ENCODE data around the gene NUDT17.

The NUDT17 gene

GRCh38 chr1:145847827-145848226, 2.4 kb downstream of the NUDT17 start:
- no peak for DNase-seq (ENCODE audit: low read depth)

- no peak for DNase-seq (ENCODE audit: low read depth)
These were observed 4.1 kb downstream of the NUDT17 start for GRCh38 chr1:145849356-145850160.

GRCh38 chr1:145855426-145855948, 10.1 kb downstream of the NUDT17 start:
- DNase-seq (ENCODE audit: low read depth): no peak

- DNase-seq (ENCODE audit: low read depth): no peak
These were observed 11.7 kb downstream of the NUDT17 start for GRCh38 chr1:145857170-145857569.

- peak; percentile 39 for DNase-seq (ENCODE audit: low read depth)
These were observed 12.9 kb downstream of the NUDT17 start for GRCh38 chr1:145858238-145858900.

- DNase-seq (ENCODE audit: low read depth): peak; percentile 70
These were observed 13.6 kb downstream of the NUDT17 start, which contains the start of gene PIAS3 for GRCh38 chr1:145858901-145859490. Gene PIAS3, minus strand, starts transcription at chr1:145859081. Its CDS starts 91 bp downstream, at chr1:145858990.

GRCh38 chr1:145859491-145860023, 14.1 kb downstream of the NUDT17 start:
- peak; percentile 65 for DNase-seq (ENCODE audit: low read depth)

GRCh38 chr1:145863282-145864018, 18.0 kb downstream of the NUDT17 start:
- no peak for DNase-seq (ENCODE audit: low read depth)

GRCh38 chr1:145868232-145868631, 22.8 kb downstream of the NUDT17 start:
- no peak for DNase-seq (ENCODE audit: low read depth)

- peak; percentile 19 for DNase-seq (ENCODE audit: low read depth)
These were observed 26.8 kb downstream of the NUDT17 start for GRCh38 chr1:145871994-145872924.

GRCh38 chr1:145874646-145875045, 29.2 kb downstream of the NUDT17 start:
- no peak for DNase-seq (ENCODE audit: low read depth)

- no peak for DNase-seq (ENCODE audit: low read depth)
These were observed 32.6 kb downstream of the NUDT17 start for GRCh38 chr1:145877923-145878486.

GRCh38 chr1:145878724-145879123, 33.3 kb downstream of the NUDT17 start:
- DNase-seq (ENCODE audit: low read depth): no peak

GRCh38 chr1:145879775-145880174, 34.3 kb downstream of the NUDT17 start:
- DNase-seq (ENCODE audit: low read depth): no peak

- no peak for DNase-seq (ENCODE audit: low read depth)
These were observed 39.2 kb downstream of the NUDT17 start for GRCh38 chr1:145884675-145885074.

- DNase-seq (ENCODE audit: low read depth): peak; percentile 80
These were observed 40.4 kb downstream of the NUDT17 start, which contains the start of gene ANKRD35 for GRCh38 chr1:145885738-145886287. Gene ANKRD35, minus strand, starts transcription at chr1:145885866. Its CDS starts 108 bp downstream, at chr1:145885758.

GRCh38 chr1:145886390-145886789, 41.0 kb downstream of the NUDT17 start:
- no peak for DNase-seq (ENCODE audit: low read depth)

- no peak for DNase-seq (ENCODE audit: low read depth)
These were observed 41.4 kb downstream of the NUDT17 start for GRCh38 chr1:145886816-145887215.

GRCh38 chr1:145887631-145888030, 42.2 kb downstream of the NUDT17 start:
- no peak for DNase-seq (ENCODE audit: low read depth)

- no peak for DNase-seq (ENCODE audit: low read depth)
These were observed 44.3 kb downstream of the NUDT17 start for GRCh38 chr1:145889722-145890121.

Data from activated T-cell treated with anti-CD3 and anti-CD28 coated beads for 1 hour (primary cell).